Renal cortex interstitium (tissue), 11 donors: ENCODE measurements around the gene TIMM44. TPM values are rescaled to one million over a fixed set of nuclear protein-coding genes. Genes with fewer than 3 reads are reported as not detected.
"Not testable (repeated sequence)": the region's sequence is repeated elsewhere in the genome, so short reads cannot be mapped to it uniquely, and the experiment has no call there.

Source experiments
- DNase-seq, 11 donors: peaks; one replicate each; pipeline ENCODE4 v3.0.0-alpha.2; 2013; ENCODE audit warnings: low read depth in 9 of 11, low spot score in 4 of 11; ENCODE audit errors: extremely low read depth in 1 of 11
- polyA plus RNA-seq, 3 donors: library from polyadenylated mRNA; unstranded; fragments of 120-200 nt; gene quantifications; one replicate each; pipeline ENCODE4 v1.2.1, GENCODE V29; 2013; ENCODE audit not compliant: insufficient read length in 3 of 3

The TIMM44 gene
- polyA plus RNA-seq, 3 donors, result 39.4 to 59.3 (median 59.1) TPM

DNA sequence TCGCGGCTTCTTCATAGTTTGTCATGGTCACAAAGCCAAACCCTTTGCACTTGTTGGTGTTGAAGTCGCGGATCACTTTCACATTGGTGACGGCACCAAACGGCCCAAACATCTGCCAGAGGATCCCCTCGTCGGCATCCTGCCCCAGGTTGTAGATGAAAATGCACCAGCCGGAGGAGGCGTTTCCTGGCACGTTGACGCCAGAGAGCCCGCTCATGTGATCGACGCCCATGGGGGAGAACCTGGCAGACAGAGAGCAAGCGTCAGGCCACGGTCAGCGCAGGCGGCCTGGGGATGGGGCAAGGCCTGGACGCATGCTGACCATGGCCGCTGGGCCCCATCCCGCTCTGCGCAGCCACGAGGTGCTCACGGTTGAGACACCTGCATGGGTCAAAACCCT lies 20.1 kb upstream of the TIMM44 start:
- DNase-seq, result no peak

GRCh38 chr19:7962644-7963268 lies 19.3 kb upstream of the TIMM44 start:
- no peak for DNase-seq

DNA sequence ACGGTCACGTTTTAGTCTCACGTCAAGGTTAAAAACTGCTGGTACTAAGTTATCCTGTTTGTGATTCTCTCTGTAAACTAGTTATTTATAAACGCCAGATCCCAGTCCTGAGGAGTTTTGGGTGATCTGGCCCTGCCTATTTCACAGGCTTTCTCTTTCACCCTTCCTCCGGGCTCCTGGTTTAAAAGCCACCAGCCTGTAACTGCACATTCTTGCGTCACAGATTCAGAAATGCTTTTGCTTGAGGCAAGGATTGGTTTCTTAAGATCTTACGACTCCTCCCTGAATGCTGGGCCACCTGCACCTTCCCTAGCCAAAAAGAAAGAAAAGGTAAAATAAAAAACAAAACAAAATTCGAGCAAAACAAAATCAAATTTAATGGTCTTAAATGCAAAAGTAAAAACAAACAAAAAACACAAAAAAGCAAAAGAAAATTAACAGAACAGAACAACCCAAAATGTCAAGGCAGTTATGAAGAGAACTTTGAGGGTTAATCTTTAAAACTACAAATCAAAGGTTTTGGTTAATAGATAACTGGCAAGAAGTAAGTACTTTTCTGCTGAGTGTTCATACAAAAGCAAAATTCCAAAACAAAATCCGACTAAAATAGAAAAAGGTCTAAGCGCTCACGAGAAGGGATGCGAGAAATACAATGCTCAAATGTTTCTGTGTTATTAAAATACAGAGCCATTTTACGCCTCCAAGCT lies 18.6 kb upstream of the TIMM44 start:
- no peak for DNase-seq

- DNase-seq, result not testable (repeated sequence)
These were observed 17.6 kb upstream of the TIMM44 start for GRCh38 chr19:7961082-7961481.

GRCh38 chr19:7959211-7959610 lies 15.7 kb upstream of the TIMM44 start:
- no peak for DNase-seq

DNA sequence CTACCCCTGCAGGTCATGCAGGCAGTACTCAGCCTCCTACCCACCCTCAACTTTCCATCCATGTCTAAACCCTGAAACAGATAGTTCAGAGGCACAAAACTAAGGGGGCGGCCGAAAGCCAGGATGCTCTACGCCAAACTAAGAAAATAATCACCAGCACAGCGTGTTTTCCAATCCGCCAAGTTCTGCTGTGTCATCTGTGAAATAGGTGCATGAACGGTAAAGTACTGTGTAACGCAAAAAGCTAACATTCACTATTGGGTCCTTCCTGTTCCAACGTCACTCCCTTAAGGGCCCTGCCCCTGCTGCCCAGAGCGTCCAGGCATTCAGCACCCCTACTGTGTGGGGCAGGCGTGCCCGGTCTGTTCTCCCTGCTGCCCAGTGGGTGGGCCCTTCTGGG lies 12.2 kb upstream of the TIMM44 start:
- no peak for DNase-seq

GRCh38 chr19:7953576-7953975 lies 10.1 kb upstream of the TIMM44 start:
- DNase-seq, result no peak

- no peak for DNase-seq
These were observed 9.6 kb upstream of the TIMM44 start for GRCh38 chr19:7953060-7953459.

DNA sequence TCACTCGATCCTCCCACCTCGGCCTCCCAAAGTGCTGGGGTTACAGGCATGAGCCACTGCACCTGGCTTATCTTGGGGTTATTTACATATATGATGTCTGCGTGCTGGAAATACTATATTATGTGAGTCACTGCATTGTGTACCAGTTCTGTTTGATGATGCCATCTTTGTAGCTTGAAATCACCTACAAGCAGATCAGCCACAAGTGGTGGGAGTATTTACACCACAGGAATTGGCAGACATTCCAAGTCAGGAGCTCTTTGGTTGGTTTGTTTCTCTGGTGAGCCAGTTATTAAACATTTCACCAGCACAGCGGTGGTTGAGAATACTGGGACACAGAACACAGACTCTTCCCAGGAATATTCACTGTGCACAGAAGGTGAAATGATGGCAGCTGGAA lies 4.5 kb upstream of the TIMM44 start:
- DNase-seq, result no peak

DNA sequence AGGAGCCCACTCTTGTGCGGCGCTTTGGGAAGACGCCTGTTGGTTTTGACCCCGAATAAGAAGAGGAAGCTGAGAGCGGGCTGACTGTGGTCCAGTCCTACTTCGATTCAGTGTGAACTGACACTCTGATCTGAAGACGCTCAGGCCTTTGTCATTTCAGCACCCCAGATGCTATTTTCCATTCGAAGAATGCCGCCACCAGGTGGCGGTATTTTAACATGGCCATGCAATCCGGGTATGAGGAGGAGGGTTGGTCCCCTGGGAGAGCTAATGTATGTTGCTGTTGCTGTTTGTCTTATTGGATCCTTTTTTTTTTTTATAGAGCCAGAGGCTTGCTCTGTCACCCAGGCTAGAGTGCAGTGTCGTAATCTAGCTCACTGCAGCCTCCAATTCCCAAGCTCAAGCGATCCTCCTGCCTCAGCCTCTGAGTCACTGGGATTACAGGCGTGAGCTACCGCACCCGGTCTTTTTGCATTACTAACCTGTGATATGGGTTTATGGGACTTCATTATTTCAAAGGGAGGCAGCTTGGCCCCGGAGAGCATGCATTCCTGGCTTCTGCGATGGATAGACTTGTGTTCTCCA lies 803 bp upstream of the TIMM44 start:
- peak; percentile 81 to 95 (median 88) for DNase-seq

GRCh38 chr19:7942981-7943443 lies 454 bp downstream of the TIMM44 start:
- no peak for DNase-seq

DNA sequence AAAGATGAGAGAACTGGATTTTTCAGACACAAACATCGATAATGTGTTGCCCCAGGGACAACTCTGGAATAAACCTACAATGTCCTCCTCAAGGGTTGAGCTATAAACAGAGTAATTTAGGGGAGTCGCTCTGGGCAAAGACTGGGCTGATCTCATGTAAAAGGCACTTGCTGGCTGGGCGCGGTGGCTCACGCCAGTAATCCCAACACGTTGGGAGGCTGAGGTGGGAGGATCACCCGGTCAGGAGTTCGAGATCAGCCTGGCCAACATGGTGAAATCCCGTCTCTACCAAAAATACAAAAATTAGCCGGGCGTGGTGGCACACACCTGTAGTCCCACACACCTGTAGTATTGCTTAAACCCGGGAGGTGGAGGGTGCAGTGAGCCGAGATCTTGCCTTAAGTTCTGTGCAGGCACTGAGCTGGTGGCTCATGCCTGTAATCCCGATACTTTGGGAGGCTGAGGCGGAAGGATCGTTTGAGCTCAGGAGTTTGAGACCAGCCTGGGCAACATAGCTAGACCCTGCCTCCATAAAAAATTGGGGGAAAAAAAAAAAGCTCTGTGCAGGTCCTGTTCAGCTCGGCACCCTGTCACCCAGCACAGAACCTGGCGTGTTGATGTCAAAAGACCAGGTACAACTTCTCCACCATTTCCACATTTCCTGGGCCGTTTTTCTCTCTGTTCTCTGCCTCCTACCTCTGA lies 1.4 kb downstream of the TIMM44 start:
- no peak for DNase-seq

DNA sequence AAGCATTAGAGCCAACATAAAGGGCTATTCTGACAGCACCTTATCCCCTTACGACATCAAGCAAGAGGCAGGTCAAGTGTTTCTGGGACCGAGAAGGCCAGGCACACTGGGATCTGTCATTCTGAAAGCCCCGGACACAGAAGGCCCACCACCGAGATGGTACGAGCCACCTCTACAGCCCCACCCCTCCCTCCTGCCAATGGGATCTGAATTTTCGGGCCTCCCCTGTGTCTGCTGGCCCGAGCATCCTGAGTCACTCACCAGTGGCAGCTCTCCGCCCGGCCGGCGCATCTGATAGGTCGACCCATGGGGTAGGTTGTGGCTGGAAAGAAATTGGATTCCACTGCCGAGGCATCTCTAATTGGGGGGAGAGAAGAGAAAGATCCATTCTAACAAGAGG lies 2.6 kb downstream of the TIMM44 start:
- DNase-seq, result no peak

GRCh38 chr19:7934766-7935165 lies 8.7 kb downstream of the TIMM44 start:
- no peak for DNase-seq

DNA sequence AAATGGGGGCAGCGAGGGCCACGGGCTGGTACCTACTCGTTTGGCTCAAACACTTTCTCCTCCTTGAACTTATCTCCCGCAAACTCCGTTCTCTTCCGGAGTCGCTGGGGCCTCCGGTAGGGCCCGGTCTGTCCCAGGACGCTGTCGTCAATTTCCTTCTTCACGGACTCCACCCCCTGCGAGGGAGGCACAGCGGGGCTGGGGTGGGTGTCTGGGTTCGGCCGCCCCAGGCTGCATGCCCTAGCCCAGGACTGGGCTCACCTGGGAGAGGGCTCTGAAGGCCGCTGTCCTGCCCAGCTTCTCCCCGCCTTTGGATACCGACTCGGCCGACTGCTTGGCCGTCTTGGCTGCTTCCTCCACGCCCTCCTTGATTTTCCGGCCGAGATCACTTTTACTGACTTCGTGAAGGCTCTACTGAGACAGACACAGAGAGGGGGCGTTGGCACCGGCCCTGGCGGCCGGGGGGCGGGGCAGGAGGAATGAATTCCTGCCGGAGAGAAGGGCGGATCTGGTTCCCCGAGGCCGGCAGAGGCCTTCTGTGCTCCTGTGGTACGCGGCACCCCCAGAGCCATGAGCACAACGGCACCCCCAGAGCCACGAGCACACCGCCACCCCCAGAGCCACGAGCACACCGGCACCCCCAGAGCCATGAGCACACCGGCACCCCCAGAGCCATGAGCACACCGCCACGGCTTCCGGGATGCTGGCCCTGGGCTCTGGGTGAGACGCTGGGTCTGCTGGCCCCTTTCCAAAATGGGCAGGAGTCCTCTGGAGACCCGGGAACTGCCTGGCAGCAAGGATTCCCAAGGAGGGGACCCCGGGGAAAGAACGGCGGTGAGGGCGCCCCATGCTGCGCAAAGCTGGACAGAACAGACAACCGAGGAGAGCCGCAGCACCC lies 9.4 kb downstream of the TIMM44 start:
- DNase-seq, result no peak

GRCh38 chr19:7933411-7933810 lies 10.1 kb downstream of the TIMM44 start:
- no peak for DNase-seq

GRCh38 chr19:7932930-7933300 lies 10.6 kb downstream of the TIMM44 start:
- no peak for DNase-seq

DNA sequence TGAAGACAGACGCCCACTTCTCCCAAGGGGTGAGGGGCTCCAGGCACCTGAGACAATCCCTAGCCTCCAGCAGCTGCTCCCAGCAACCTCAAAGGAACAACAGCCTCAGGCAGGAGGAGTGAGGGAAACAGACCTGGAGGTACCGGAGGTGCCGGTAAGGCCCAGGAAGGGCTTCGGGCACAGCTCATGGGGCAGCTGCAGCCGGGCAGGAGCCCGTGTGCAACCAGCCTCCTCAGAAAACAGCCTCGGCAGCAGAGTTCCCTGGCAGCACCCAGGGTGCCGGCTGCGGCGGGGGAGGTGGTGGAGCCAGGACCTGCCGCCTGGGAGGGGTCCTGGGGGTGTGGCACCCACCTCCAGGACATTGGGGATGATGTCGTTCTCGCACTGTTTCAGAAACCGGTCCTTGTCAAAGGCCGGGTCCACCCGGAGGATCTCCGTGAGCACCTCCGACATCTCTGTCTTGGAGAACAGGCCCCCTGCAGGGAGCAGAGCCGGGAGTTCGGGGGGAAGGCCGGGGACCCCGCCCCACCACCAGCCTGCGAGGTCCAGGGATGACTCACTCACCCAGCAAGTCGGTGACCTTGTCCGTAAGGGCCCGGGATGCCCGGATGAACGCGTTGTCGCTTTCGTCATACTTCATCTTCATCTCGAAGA lies 11.1 kb downstream of the TIMM44 start:
- DNase-seq, result no peak
